Left cardiac atrium (tissue), 4 donors: ENCODE measurements around the gene KLHDC4. TPM values are rescaled to one million over a fixed set of nuclear protein-coding genes. Genes with fewer than 3 reads are reported as not detected.

Experiments
- ATAC-seq, 2 donors: fragments of 200-7000 bp; cut with Tn5 transposase; one replicate each; pipeline ENCODE4 v1.9.1; 2020; ENCODE audit warnings: mild to moderate bottlenecking in 2 of 2, moderate library complexity in 2 of 2
- DNase-seq: peaks from one replicate; pipeline ENCODE4 v3.0.0-alpha.2; 2020
- intact Hi-C, 2 donors: fragments of 100-400 bp; cut with DNase I; formaldehyde crosslinking; loops; one replicate each; pipeline versions ENCODE4 v1.14.1 to v1.15.1; 2022 to 2023
- total RNA-seq, 2 donors: library from RNA; stranded (reverse); fragmentation: NEBNext Ultra II Directional; extraction: Animal tissue kit (Norgen Biotek cat#: 25700); gene quantifications; one replicate each; pipeline ENCODE4 v1.2.1, GENCODE V29; 2021
- donor health status: DM: no; HTN: yes; CAD: no.
- donor health status: DM: no; HTN: yes; CAD: no; lungs with severe emphysema.
- donor health status: DM: yes; HTN: yes; CAD: no.
- donor health status: Dilated cardiomyopathy.

The KLHDC4 gene
- total RNA-seq, 2 donors from 2014 or later, result 11.4 to 18.0 TPM

GRCh38 chr16:87678618-87679017 lies 87.2 kb downstream of the KLHDC4 start:
- intact Hi-C loops, result no loop called here

GRCh38 chr16:87677830-87678229 lies 88.0 kb downstream of the KLHDC4 start:
- intact Hi-C loops, result no loop called here
- DNase-seq (no peak), ATAC-seq (no peak)

More at GRCh38 chr16:87678618-87679017, 87.2 kb downstream of the KLHDC4 start:
- no peak for ATAC-seq
- no peak for DNase-seq

- intact Hi-C loops, result no loop called here
- DNase-seq, result no peak
- ATAC-seq, result no peak
Measured at GRCh38 chr16:87675111-87675719, 90.6 kb downstream of the KLHDC4 start.

GRCh38 chr16:87674419-87674818 lies 91.4 kb downstream of the KLHDC4 start:
- ATAC-seq (no peak), DNase-seq (no peak)
- intact Hi-C loops, result no loop called here

- intact Hi-C loops, result no loop called here
- DNase-seq, result no peak
- ATAC-seq, result no peak
Measured at GRCh38 chr16:87671715-87672270, 94.0 kb downstream of the KLHDC4 start.

- no peak for DNase-seq
- ATAC-seq, result no peak
- intact Hi-C loops, result no loop called here
Measured at GRCh38 chr16:87671221-87671620, 94.6 kb downstream of the KLHDC4 start.

GRCh38 chr16:87669672-87670071 lies 96.1 kb downstream of the KLHDC4 start:
- intact Hi-C loops, result no loop called here
- ATAC-seq, result no peak
- DNase-seq, result no peak

- no peak for ATAC-seq
- intact Hi-C loops, result no loop called here
Measured at GRCh38 chr16:87667946-87668345, 97.8 kb downstream of the KLHDC4 start.

GRCh38 chr16:87667443-87667842 lies 98.3 kb downstream of the KLHDC4 start:
- no peak for DNase-seq
- ATAC-seq, result no peak
- intact Hi-C loops, result no loop called here

More at GRCh38 chr16:87667946-87668345, 97.8 kb downstream of the KLHDC4 start:
- no peak for DNase-seq

GRCh38 chr16:87666919-87667318 lies 98.9 kb downstream of the KLHDC4 start:
- DNase-seq (no peak), ATAC-seq (no peak)
- intact Hi-C loops, result no loop called here

- ATAC-seq, result no peak
- no peak for DNase-seq
- intact Hi-C loops, result no loop called here
Measured at GRCh38 chr16:87665193-87665592, 100.6 kb downstream of the KLHDC4 start.

GRCh38 chr16:87664792-87665191 lies 101.0 kb downstream of the KLHDC4 start:
- intact Hi-C loops, result no loop called here
- ATAC-seq (no peak), DNase-seq (no peak)

- DNase-seq (no peak), ATAC-seq (no peak)
- intact Hi-C loops, result no loop called here
Measured at GRCh38 chr16:87662254-87663204, 103.3 kb downstream of the KLHDC4 start.

GRCh38 chr16:87661561-87661960 lies 104.2 kb downstream of the KLHDC4 start:
- intact Hi-C loops, result no loop called here
- peak; percentile 48 to 71 for ATAC-seq
- DNase-seq, result peak; percentile 38

GRCh38 chr16:87658564-87659225 lies 107.1 kb downstream of the KLHDC4 start:
- ATAC-seq (no peak), DNase-seq (no peak)
- intact Hi-C loops, result no loop called here

Other genes starting within 250 kb of the KLHDC4 start
- gene JPH3, start 163.5 kb downstream of the KLHDC4 start, total RNA-seq, result under 1 TPM; 0.05 to 0.09 TPM
- 10 to 100 TPM in 1 of 2 donors, 1 to 10 TPM in 1; 8.4 to 18.4 TPM for gene SLC7A5, start 103.5 kb upstream of the KLHDC4 start, total RNA-seq
- not detected for gene CA5A, start 170.5 kb upstream of the KLHDC4 start, total RNA-seq
- gene BANP, start 185.4 kb upstream of the KLHDC4 start, total RNA-seq, result 10 to 100 TPM; 13.9 to 16.7 TPM